Endodermal cell (in vitro differentiated cells): ENCODE measurements around the gene CD33. TPM values are rescaled to one million over a fixed set of nuclear protein-coding genes. Genes with fewer than 3 reads are reported as not detected.

Source experiments
- DNase-seq: peaks from one replicate; pipeline ENCODE4 v3.0.0-alpha.2; 2017
- H3K27ac ChIP-seq: 2 replicates; pipeline ENCODE4 v1.5.1; 2013; ENCODE audit warnings: mild to moderate bottlenecking, low read depth, low read length, moderate library complexity
- H3K27me3 ChIP-seq: 2 replicates; pipeline ENCODE4 v1.6.1; 2013; ENCODE audit warnings: mild to moderate bottlenecking, low read length, moderate library complexity; ENCODE audit not compliant: insufficient read depth, control insufficient read depth, poor library complexity, severe bottlenecking
- H3K36me3 ChIP-seq: 2 replicates; pipeline ENCODE4 v1.7.0; 2013; ENCODE audit warnings: mild to moderate bottlenecking, low read length, moderate library complexity; ENCODE audit not compliant: control insufficient read depth, insufficient read depth
- H3K4me1 ChIP-seq: one replicate; pipeline ENCODE4 v1.7.0; 2013; ENCODE audit warnings: low read length; ENCODE audit not compliant: control insufficient read depth, insufficient read depth
- H3K4me3 ChIP-seq: 2 replicates; pipeline ENCODE4 v1.5.1; 2013; ENCODE audit warnings: mild to moderate bottlenecking, low read length, moderate library complexity
- H3K9ac ChIP-seq: 2 replicates; pipeline ENCODE4 v1.6.1; 2013; ENCODE audit warnings: mild to moderate bottlenecking, low read length, moderate library complexity; ENCODE audit not compliant: poor library complexity, severe bottlenecking; ENCODE audit errors: extremely low read depth
- H3K9me3 ChIP-seq: 2 replicates; pipeline ENCODE4 v1.6.1; 2013; ENCODE audit warnings: mild to moderate bottlenecking, low read length, moderate library complexity; ENCODE audit not compliant: control insufficient read depth
- H3K27ac Mint-ChIP-seq: 2 replicates; pipeline ENCODE4 v1.8.0; 2020; ENCODE audit warnings: mixed read lengths
- H3K27me3 Mint-ChIP-seq: 2 replicates; pipeline ENCODE4 v1.8.0; 2021; ENCODE audit warnings: mild to moderate bottlenecking, mixed read lengths; ENCODE audit not compliant: insufficient read depth
- H3K36me3 Mint-ChIP-seq: 2 replicates; pipeline ENCODE4 v1.8.0; 2020; ENCODE audit warnings: low read depth, mixed read lengths
- H3K4me1 Mint-ChIP-seq: 2 replicates; pipeline ENCODE4 v1.8.0; 2020; ENCODE audit warnings: mixed read lengths
- H3K4me3 Mint-ChIP-seq: 2 replicates; pipeline ENCODE4 v1.8.0; 2020; ENCODE audit warnings: mild to moderate bottlenecking, moderate library complexity, mixed read lengths
- H3K9me3 Mint-ChIP-seq: 2 replicates; pipeline ENCODE4 v1.8.0; 2020; ENCODE audit warnings: mild to moderate bottlenecking, mixed read lengths
- CTCF ChIP-seq: fragments of 200-600 bp; sonication (generic); conservative IDR thresholded peaks from 2 replicates; pipeline ENCODE4 v1.5.0; 2021; ENCODE audit warnings: antibody characterized with exemption, mild to moderate bottlenecking
- WGBS, 2 experiments: methylation state at CpG; one replicate each; pipeline versions ENCODE4 v1.1.5 to v1.1.7; 2013; ENCODE audit warnings: missing lambda C conversion rate in 2 of 2, mixed read lengths in 1 of 2; ENCODE audit not compliant: insufficient coverage in 1 of 2, insufficient read length in 1 of 2; 5-methylcytosine and 5-hydroxymethylcytosine counted together
- total RNA-seq, 2 donors: library from RNA; stranded (reverse); fragmentation: NEBNext Ultra II Directional in 1 of 2; extraction: Animal tissue kit (Norgen Biotek cat#: 25700) in 1 of 2; gene quantifications; 2 replicates in 1 of 2; 3 replicates in 1 of 2; pipeline ENCODE4 v1.2.1, GENCODE V29; 2021

The CD33 gene
- total RNA-seq, 2 donors from 2014 or later: not detected

GRCh38 chr19:51240866-51241265 lies 16.0 kb downstream of the CD33 start:
- no peaks in the 10 kb centered on the region for H3K9me3 ChIP-seq
- 91 to 93% methylated on average over 5 to 7 of the region's 7 CpGs for WGBS, 2 experiments

GRCh38 chr19:51242881-51243630 lies 18.2 kb downstream of the CD33 start:
- 92 to 94% methylated on average over 8 of the region's 8 CpGs for WGBS, 2 experiments

More at GRCh38 chr19:51240866-51241265, 16.0 kb downstream of the CD33 start:
- H3K27me3 ChIP-seq: no peaks in the 10 kb centered on the region
- no peak overlapping the region for H3K27ac ChIP-seq
- Mint-ChIP-seq H3K9me3 (no peaks in the 10 kb centered on the region), H3K4me3 (no peak overlapping the region), H3K27ac (no peak overlapping the region), H3K4me1 (no peaks in the 10 kb centered on the region), H3K27me3 (peaks cover 18% of the 10 kb centered on the region), H3K36me3 (no peaks in the 10 kb centered on the region)
- TF ChIP-seq CTCF: no peak
- H3K4me1 ChIP-seq: no peaks in the 10 kb centered on the region
- no peak for DNase-seq
- H3K36me3 ChIP-seq: no peaks in the 10 kb centered on the region
- no peak overlapping the region for H3K4me3 ChIP-seq
- no peak overlapping the region for H3K9ac ChIP-seq

GRCh38 chr19:51246164-51246552 lies 21.3 kb downstream of the CD33 start:
- DNase-seq: no peak
- Mint-ChIP-seq H3K9me3 (peaks cover 4% of the 10 kb centered on the region), H3K4me1 (no peaks in the 10 kb centered on the region)

More at GRCh38 chr19:51242881-51243630, 18.2 kb downstream of the CD33 start:
- Mint-ChIP-seq H3K4me1 (no peaks in the 10 kb centered on the region), H3K4me3 (no peak overlapping the region), H3K27me3 (peaks cover 18% of the 10 kb centered on the region), H3K9me3 (no peaks in the 10 kb centered on the region), H3K27ac (no peak overlapping the region), H3K36me3 (no peaks in the 10 kb centered on the region)
- no peak for TF ChIP-seq CTCF
- no peaks in the 10 kb centered on the region for H3K9me3 ChIP-seq
- H3K27ac ChIP-seq: no peak overlapping the region
- H3K4me1 ChIP-seq: no peaks in the 10 kb centered on the region
- DNase-seq: no peak
- H3K36me3 ChIP-seq: no peaks in the 10 kb centered on the region
- H3K9ac ChIP-seq: no peak overlapping the region
- no peak overlapping the region for H3K4me3 ChIP-seq
- no peaks in the 10 kb centered on the region for H3K27me3 ChIP-seq

More at GRCh38 chr19:51246164-51246552, 21.3 kb downstream of the CD33 start:
- no peak for TF ChIP-seq CTCF
- H3K27me3 ChIP-seq: no peaks in the 10 kb centered on the region
- H3K4me3 ChIP-seq: no peak overlapping the region
- H3K9me3 ChIP-seq: peaks cover 6% of the 10 kb centered on the region
- no peaks in the 10 kb centered on the region for H3K4me1 ChIP-seq
- H3K36me3 ChIP-seq: no peaks in the 10 kb centered on the region
- no peak overlapping the region for H3K27ac ChIP-seq
- Mint-ChIP-seq H3K4me3 (no peak overlapping the region), H3K36me3 (no peaks in the 10 kb centered on the region), H3K27me3 (peaks cover 9% of the 10 kb centered on the region), H3K27ac (no peak overlapping the region)
- no peak overlapping the region for H3K9ac ChIP-seq
- WGBS, 2 experiments: 86 to 91% methylated on average over 1 to 5 of the region's 5 CpGs
